OCI-LY1 (cell line): ENCODE measurements around the gene CTAG1A.
"Not testable (repeated sequence)": the region's sequence is repeated elsewhere in the genome, so short reads cannot be mapped to it uniquely, and the experiment has no call there.

Source experiments
- H2AFZ ChIP-seq: fragments of 200-600 bp; sonication (generic), shearing (Covaris generic); 2 replicates; pipeline ENCODE4 v1.6.0; 2014; ENCODE audit warnings: antibody characterized with exemption, mild to moderate bottlenecking, low read length
- H3F3A ChIP-seq: fragments of 200-600 bp; sonication (generic), shearing (Covaris generic); 2 replicates; pipeline ENCODE4 v1.6.0; 2014; ENCODE audit warnings: mild to moderate bottlenecking, antibody characterized with exemption, low read length, moderate library complexity; ENCODE audit not compliant: insufficient read depth
- H3K27ac ChIP-seq: fragments of 200-600 bp; sonication (generic); 2 replicates; pipeline ENCODE4 v1.5.1; 2014; ENCODE audit warnings: low read length, mixed run types, mild to moderate bottlenecking, low read depth; ENCODE audit not compliant: poor library complexity, severe bottlenecking
- H3K27me3 ChIP-seq: fragments of 200-600 bp; sonication (generic); 2 replicates; pipeline ENCODE4 v1.6.0; 2014; ENCODE audit warnings: antibody characterized with exemption, mild to moderate bottlenecking, low read length, moderate library complexity; ENCODE audit not compliant: insufficient read depth
- H3K36me3 ChIP-seq: fragments of 200-600 bp; sonication (generic); 2 replicates; pipeline ENCODE4 v1.6.1; 2014; ENCODE audit warnings: mild to moderate bottlenecking, antibody characterized with exemption, low read length, moderate library complexity, mixed read lengths; ENCODE audit not compliant: insufficient read depth
- H3K4me1 ChIP-seq: fragments of 200-600 bp; sonication (generic); 2 replicates; pipeline ENCODE4 v1.5.1; 2014; ENCODE audit warnings: mild to moderate bottlenecking, low read length, moderate library complexity; ENCODE audit not compliant: insufficient read depth, severe bottlenecking
- H3K4me2 ChIP-seq: fragments of 200-600 bp; sonication (generic), shearing (Covaris generic); 2 replicates; pipeline ENCODE4 v1.6.1; 2014; ENCODE audit warnings: low read length
- H3K4me3 ChIP-seq: fragments of 200-600 bp; sonication (generic); 2 replicates; pipeline ENCODE4 v1.5.1; 2014; ENCODE audit warnings: low read length, low read depth, mild to moderate bottlenecking, mixed read lengths; ENCODE audit not compliant: poor library complexity, severe bottlenecking
- H3K79me2 ChIP-seq: fragments of 200-600 bp; shearing (Covaris generic); 2 replicates; pipeline ENCODE4 v1.6.1; 2016; ENCODE audit warnings: mixed run types, low read length, mixed read lengths; ENCODE audit not compliant: insufficient read depth
- H3K9ac ChIP-seq: fragments of 200-600 bp; sonication (generic), shearing (Covaris generic); 2 replicates; pipeline ENCODE4 v1.6.1; 2014; ENCODE audit warnings: mild to moderate bottlenecking, low read length, mixed read lengths
- H3K9me2 ChIP-seq: fragments of 200-600 bp; sonication (generic), shearing (Covaris generic); 2 replicates; pipeline ENCODE4 v1.6.1; 2014; ENCODE audit warnings: low read depth, mild to moderate bottlenecking, low read length, mixed read lengths
- H3K9me3 ChIP-seq: fragments of 200-600 bp; shearing (Covaris generic); 2 replicates; pipeline ENCODE4 v1.6.1; 2014; ENCODE audit warnings: low read length, mixed read lengths
- H4K20me1 ChIP-seq: fragments of 200-600 bp; sonication (generic), shearing (Covaris generic); 2 replicates; pipeline ENCODE4 v1.6.0; 2016; ENCODE audit warnings: mild to moderate bottlenecking, low read length; ENCODE audit not compliant: insufficient read depth
- EZH2 ChIP-seq: fragments of 200-600 bp; sonication (generic), shearing (Covaris generic); IDR thresholded peaks from 2 replicates; pipeline ENCODE4 v1.8.0; 2017; ENCODE audit warnings: borderline replicate concordance, mixed run types, mild to moderate bottlenecking, antibody characterized with exemption, low read length, moderate library complexity, mixed read lengths
- TF ChIP-seq, protein P1 (sequence below): fragments of 200-600 bp; sonication (generic), shearing (Covaris generic); IDR thresholded peaks from 2 replicates; pipeline ENCODE4 v1.5.1; 2017; ENCODE audit warnings: mild to moderate bottlenecking, antibody characterized with exemption, low read length, moderate library complexity, mixed read lengths

CTAG1A gene

DNA sequence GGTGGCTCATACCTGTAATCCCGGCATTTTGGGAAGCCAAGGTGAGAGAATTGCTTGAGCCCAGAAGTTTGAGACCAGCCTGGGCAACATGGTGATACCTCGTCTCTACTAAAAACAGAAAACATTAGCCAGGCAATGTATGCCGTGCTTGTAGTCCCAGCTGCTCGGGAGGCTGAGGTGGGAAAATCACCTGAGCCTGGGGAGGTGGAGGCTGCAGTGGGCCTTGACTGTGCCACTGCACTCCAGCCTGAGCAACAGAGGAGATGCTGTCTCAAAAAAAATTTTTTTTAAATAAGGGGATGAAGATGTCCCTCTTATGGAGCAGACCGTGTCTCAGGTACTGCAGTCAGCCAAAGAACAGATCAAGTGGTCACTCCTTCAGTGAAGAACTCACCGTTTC, 20.6 kb downstream of the CTAG1A start:
- H3K79me2 ChIP-seq = no peaks in the 10 kb centered on the region
- H3K4me2 ChIP-seq = no peak overlapping the region
- H3K9me3 ChIP-seq = no peaks in the 10 kb centered on the region
- no peaks in the 10 kb centered on the region for H3K9me2 ChIP-seq
- H3K4me3 ChIP-seq = no peak overlapping the region
- no peaks in the 10 kb centered on the region for H3K27me3 ChIP-seq
- H3F3A ChIP-seq = no peaks in the 10 kb centered on the region
- H3K4me1 ChIP-seq = no peaks in the 10 kb centered on the region
- no peaks in the 10 kb centered on the region for H3K36me3 ChIP-seq
- H3K27ac ChIP-seq = no peak overlapping the region
- TF ChIP-seq EZH2 = no peak
- no peaks in the 10 kb centered on the region for H4K20me1 ChIP-seq
- no peak overlapping the region for H2AFZ ChIP-seq
- no peak overlapping the region for H3K9ac ChIP-seq

DNA sequence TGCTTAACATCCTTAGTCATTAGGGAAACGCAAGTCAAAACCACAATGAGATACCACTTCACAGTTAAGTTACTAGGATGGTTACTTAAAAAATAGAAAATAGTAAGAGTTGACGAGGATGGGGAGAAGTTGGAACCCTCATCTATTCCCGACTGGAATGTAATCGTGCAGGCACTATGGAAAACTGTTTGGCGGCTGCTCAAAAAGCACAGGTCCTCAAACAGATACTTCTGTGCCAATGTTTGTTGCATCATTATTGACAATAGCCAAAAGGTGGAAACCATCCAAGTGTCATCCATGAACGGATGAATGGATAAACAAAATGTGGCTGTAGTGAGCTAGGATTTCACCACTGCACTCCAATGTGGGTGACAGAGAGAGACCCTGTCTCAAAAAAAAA, 22.4 kb downstream of the CTAG1A start:
- H3K4me2 ChIP-seq = no peak overlapping the region
- no peaks in the 10 kb centered on the region for H3K36me3 ChIP-seq
- H3K27ac ChIP-seq = no peak overlapping the region
- TF ChIP-seq, protein P1, sequence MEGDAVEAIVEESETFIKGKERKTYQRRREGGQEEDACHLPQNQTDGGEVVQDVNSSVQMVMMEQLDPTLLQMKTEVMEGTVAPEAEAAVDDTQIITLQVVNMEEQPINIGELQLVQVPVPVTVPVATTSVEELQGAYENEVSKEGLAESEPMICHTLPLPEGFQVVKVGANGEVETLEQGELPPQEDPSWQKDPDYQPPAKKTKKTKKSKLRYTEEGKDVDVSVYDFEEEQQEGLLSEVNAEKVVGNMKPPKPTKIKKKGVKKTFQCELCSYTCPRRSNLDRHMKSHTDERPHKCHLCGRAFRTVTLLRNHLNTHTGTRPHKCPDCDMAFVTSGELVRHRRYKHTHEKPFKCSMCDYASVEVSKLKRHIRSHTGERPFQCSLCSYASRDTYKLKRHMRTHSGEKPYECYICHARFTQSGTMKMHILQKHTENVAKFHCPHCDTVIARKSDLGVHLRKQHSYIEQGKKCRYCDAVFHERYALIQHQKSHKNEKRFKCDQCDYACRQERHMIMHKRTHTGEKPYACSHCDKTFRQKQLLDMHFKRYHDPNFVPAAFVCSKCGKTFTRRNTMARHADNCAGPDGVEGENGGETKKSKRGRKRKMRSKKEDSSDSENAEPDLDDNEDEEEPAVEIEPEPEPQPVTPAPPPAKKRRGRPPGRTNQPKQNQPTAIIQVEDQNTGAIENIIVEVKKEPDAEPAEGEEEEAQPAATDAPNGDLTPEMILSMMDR = no peak
- TF ChIP-seq EZH2 = no peak
- no peaks in the 10 kb centered on the region for H4K20me1 ChIP-seq
- H2AFZ ChIP-seq = no peak overlapping the region
- no peaks in the 10 kb centered on the region for H3K9me2 ChIP-seq
- no peaks in the 10 kb centered on the region for H3K79me2 ChIP-seq
- H3K9ac ChIP-seq = no peak overlapping the region
- no peaks in the 10 kb centered on the region for H3K9me3 ChIP-seq
- no peaks in the 10 kb centered on the region for H3K4me1 ChIP-seq
- H3F3A ChIP-seq = no peaks in the 10 kb centered on the region
- H3K4me3 ChIP-seq = no peak overlapping the region
- H3K27me3 ChIP-seq = no peaks in the 10 kb centered on the region

DNA sequence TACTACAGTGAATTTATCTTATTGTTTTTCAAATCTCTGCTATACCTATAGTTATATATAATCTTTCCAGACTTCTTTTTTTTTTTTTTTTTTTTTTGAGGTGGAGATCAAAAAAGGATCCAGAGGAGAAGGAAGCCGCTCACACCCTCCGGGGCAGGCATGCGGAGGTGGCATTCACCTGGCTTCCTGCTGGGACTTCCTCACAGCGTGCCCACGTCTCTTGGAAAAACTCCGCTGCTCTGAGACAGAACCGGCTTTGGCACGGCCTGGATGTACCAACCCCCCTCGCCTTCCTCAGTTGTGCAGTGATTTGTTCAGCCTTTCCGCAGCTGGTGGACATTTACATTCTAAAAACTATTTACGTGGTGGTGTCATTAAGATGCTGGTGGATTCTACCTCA, 23.0 kb downstream of the CTAG1A start:
- not testable (repeated sequence) for H3K9me2 ChIP-seq, H3K4me1 ChIP-seq

DNA sequence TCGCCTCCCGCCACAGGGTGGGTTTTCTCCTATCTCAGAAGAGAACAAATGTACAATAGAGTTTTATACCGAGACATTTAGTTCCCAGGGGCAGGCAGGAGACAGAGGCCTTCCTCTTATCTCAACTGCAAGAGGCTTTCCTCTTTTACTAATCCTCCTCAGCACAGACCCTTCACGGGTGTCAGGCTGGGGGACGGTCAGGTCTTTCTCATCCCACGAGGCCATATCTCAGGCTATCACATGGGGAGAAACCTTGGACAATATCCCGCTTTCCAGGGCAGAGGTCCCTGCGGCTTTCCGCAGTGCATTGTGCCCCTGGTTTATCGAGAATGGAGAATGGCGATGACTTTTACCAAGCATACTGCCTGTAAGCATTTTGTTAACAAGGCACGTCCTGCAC, 23.9 kb downstream of the CTAG1A start:
- H2AFZ ChIP-seq, H3K9ac ChIP-seq, H3K9me3 ChIP-seq, H3K36me3 ChIP-seq, H3K9me2 ChIP-seq, H3K4me3 ChIP-seq, H3K27ac ChIP-seq, H3K27me3 ChIP-seq, H3F3A ChIP-seq, H4K20me1 ChIP-seq, H3K4me1 ChIP-seq, H3K4me2 ChIP-seq, H3K79me2 ChIP-seq: not testable (repeated sequence)

More for the DNA sequence above, 23.0 kb downstream of the CTAG1A start:
- not testable (repeated sequence) for H3K27me3 ChIP-seq, H3F3A ChIP-seq, H3K36me3 ChIP-seq, H3K4me3 ChIP-seq, H3K4me2 ChIP-seq, H3K79me2 ChIP-seq, H3K9me3 ChIP-seq, H4K20me1 ChIP-seq, H3K9ac ChIP-seq, H3K27ac ChIP-seq, H2AFZ ChIP-seq

DNA sequence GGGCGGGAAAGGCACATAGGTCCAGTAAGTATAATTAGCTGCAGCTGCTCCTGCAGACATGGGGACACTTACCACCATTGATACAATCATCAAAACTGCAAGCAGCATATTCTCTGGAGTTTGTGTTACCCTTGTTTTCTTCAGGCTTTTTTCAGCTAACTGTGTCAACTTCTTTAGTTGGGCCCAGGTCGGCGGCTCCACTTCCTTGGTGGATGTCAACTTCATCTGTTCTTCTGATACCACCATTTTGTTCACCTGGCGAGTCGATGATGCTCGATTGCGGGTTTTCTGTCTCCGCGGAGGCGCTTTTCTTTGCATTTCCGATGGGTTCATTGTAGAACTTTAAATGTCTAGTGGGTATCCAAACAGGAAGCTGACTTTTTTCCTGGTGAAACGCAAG, 26.2 kb downstream of the CTAG1A start:
- H3K4me1 ChIP-seq, H2AFZ ChIP-seq, H3K27me3 ChIP-seq: not testable (repeated sequence)

DNA sequence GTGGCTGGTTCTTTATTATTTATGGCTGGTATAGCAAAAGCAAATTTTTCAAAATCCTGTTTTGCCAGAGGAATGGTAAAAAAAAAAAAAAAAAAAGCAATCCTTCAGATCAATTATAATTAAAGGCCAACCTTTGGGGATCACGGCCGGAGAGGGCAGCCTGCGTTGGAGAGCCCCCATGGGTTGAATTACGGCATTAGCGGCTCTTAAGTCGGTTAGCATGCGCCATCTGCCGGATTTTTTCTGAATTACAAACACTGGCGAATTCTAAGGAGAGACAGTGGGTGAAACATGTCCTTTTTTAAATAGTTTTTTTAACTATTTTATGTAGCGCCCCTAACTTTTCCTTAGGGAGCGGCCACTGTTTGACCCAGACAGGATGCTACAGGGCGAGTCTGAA, 28.7 kb downstream of the CTAG1A start:
- not testable (repeated sequence) for H3F3A ChIP-seq, H3K4me3 ChIP-seq, H3K27me3 ChIP-seq, H3K36me3 ChIP-seq, H3K27ac ChIP-seq, H3K9me3 ChIP-seq, H4K20me1 ChIP-seq, H2AFZ ChIP-seq, H3K4me2 ChIP-seq, H3K4me1 ChIP-seq, H3K79me2 ChIP-seq, H3K9me2 ChIP-seq, H3K9ac ChIP-seq

More for the DNA sequence above, 26.2 kb downstream of the CTAG1A start:
- not testable (repeated sequence) for H3K4me2 ChIP-seq, H3K79me2 ChIP-seq, H3K4me3 ChIP-seq, H3K27ac ChIP-seq, H3K9me3 ChIP-seq, H3K9me2 ChIP-seq, H3F3A ChIP-seq, H3K36me3 ChIP-seq, H4K20me1 ChIP-seq, H3K9ac ChIP-seq

DNA sequence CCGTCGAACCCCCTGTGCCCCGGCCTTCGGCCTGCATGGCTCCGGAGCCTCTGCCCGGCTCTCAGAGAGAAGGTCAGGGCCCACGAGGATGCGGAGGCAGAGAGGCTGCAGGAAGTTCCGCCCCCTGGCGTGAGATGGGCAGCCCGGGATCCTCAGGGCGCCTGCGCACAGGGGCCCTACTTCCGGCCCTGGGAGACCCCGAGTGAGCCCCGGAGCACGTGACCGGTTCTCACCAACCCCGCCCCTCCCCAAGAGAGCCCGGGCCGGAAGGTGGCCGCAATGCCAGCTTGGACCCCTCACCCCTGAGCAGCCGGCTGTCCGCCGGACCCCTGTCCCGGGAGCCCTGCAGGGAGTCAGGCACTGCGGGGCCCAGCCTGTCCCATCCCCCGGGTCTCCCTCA, 34.2 kb downstream of the CTAG1A start, which contains the start of gene CTAG1B:
TSS of gene CTAG1B (minus strand) at position 101 of the 400 bp plus-strand sequence. CDS start at position 37, 64 bp downstream.
- H3K4me1 ChIP-seq, H4K20me1 ChIP-seq: not testable (repeated sequence)

More for the DNA sequence above, 34.2 kb downstream of the CTAG1A start, which contains the start of gene CTAG1B:
- not testable (repeated sequence) for H3K4me2 ChIP-seq, H3K9me2 ChIP-seq, H3K4me3 ChIP-seq, H3K27ac ChIP-seq, H3K36me3 ChIP-seq, H3K27me3 ChIP-seq, H3K9ac ChIP-seq, H3F3A ChIP-seq, H3K79me2 ChIP-seq, H2AFZ ChIP-seq, H3K9me3 ChIP-seq
